HepG2 (cell line): Measurements from ENCODE around the gene ZFHX3. TPM values are rescaled to one million over a fixed set of nuclear protein-coding genes. Genes with fewer than 3 reads are reported as not detected.

Experiments
- CERS6 ChIP-seq: sonication (generic); formaldehyde crosslinking; IDR thresholded peaks from 2 replicates; pipeline ENCODE4 v1.5.0; 2020; ENCODE audit warnings: missing genetic modification reagents
- FOXO4 ChIP-seq: sonication (generic); formaldehyde crosslinking; conservative IDR thresholded peaks from 2 replicates; pipeline ENCODE4 v1.8.1; 2023; ENCODE audit warnings: missing genetic modification reagents
- IKZF1 ChIP-seq: fragments of 450-650 bp; IDR thresholded peaks from 2 replicates; pipeline ENCODE4 v1.7.1; 2016
- MAX ChIP-seq: IDR thresholded peaks from 2 replicates; pipeline ENCODE4 v1.6.1; 2012; ENCODE audit warnings: inconsistent platforms
- MBNL3 ChIP-seq: fragments of 250-450 bp; sonication (Bioruptor Pico); conservative IDR thresholded peaks from 2 replicates; pipeline ENCODE4 v1.8.0; 2022; ENCODE audit warnings: mild to moderate bottlenecking, inconsistent platforms
- SATB2 ChIP-seq: sonication (generic); formaldehyde crosslinking; IDR thresholded peaks from 2 replicates; pipeline ENCODE4 v1.5.0; 2020; ENCODE audit warnings: missing genetic modification reagents
- SSRP1 ChIP-seq: IDR thresholded peaks from 2 replicates; pipeline ENCODE4 v1.6.1; 2016; ENCODE audit warnings: control low read depth
- STAT6 ChIP-seq: sonication (generic); formaldehyde crosslinking; IDR thresholded peaks from 2 replicates; pipeline ENCODE4 v1.4.0; 2020; ENCODE audit warnings: missing genetic modification reagents, mild to moderate bottlenecking, borderline replicate concordance
- USF2 ChIP-seq, 2 experiments: sonication (generic) in 1 of 2; formaldehyde crosslinking in 1 of 2; IDR thresholded peaks; 2 replicates each; pipeline versions ENCODE4 v1.5.1 to v1.6.1; 2011 to 2020; ENCODE audit warnings: borderline replicate concordance in 1 of 2, low read depth in 1 of 2, low read length in 1 of 2, mild to moderate bottlenecking in 1 of 2, missing genetic modification reagents in 1 of 2, moderate library complexity in 1 of 2
- ZBTB3 ChIP-seq: sonication (generic); formaldehyde crosslinking; IDR thresholded peaks from 2 replicates; pipeline ENCODE4 v1.4.0; 2020; ENCODE audit warnings: low read depth, mild to moderate bottlenecking, moderate library complexity, missing genetic modification reagents, borderline replicate concordance
- ZNF225 ChIP-seq: sonication (generic); formaldehyde crosslinking; IDR thresholded peaks from 2 replicates; pipeline ENCODE4 v1.4.0; 2020; ENCODE audit warnings: mild to moderate bottlenecking, missing genetic modification reagents
- ZNF441 ChIP-seq: sonication (generic); formaldehyde crosslinking; IDR thresholded peaks from 2 replicates; pipeline ENCODE4 v1.7.0; 2021; ENCODE audit warnings: missing genetic modification reagents, borderline replicate concordance
- ZNF7 ChIP-seq: IDR thresholded peaks from 2 replicates; pipeline ENCODE4 v1.6.1; 2016; ENCODE audit warnings: missing biosample characterization, missing genetic modification reagents
- ZSCAN5A ChIP-seq: sonication (generic); formaldehyde crosslinking; IDR thresholded peaks from 2 replicates; pipeline ENCODE4 v1.8.0; 2022; ENCODE audit warnings: mild to moderate bottlenecking, missing genetic modification reagents, borderline replicate concordance
- polyA plus RNA-seq, 8 experiments: library from polyadenylated mRNA; depleted of rRNA in 3 of 8; stranded (reverse) in 7 of 8; unstranded in 1 of 8; fragments of >200 nt; fragmentation: Illumina TruSeq in 4 of 8; extraction: Trizol in 4 of 8; gene quantifications; 2 replicates each; pipeline versions ENCODE4 v1.2.1 to v1.2.3, GENCODE V29; 2011 to 2016; ENCODE audit warnings: low read depth in 4 of 8, missing spikeins in 1 of 8, mixed read lengths in 1 of 8; ENCODE audit not compliant: insufficient read depth in 1 of 8
- total RNA-seq, 5 experiments: library from RNA; depleted of rRNA; stranded (reverse); fragments of >200 nt; fragmentation: Illumina TruSeq; extraction: Trizol; gene quantifications; 2 replicates each; pipeline ENCODE4 v1.2.3, GENCODE V29; 2016; ENCODE audit warnings: low read depth in 1 of 5

The ZFHX3 gene
- total and polyA plus RNA-seq, 2 of the 13 experiments (the other 11 are each of a cell fraction or from before 2014, with no cell fraction given): 5.0 to 6.0 TPM

GRCh38 chr16:72877374-72878028 lies 170.4 kb downstream of the ZFHX3 start (continued):
- peak; percentile 58; the same call in 1 of the 2 replicates for TF ChIP-seq STAT6 (CRISPR knock-in tag)
- TF ChIP-seq ZBTB3 (CRISPR knock-in tag): no peak; the same call in 1 of the 2 replicates
- no peak for TF ChIP-seq ZNF225 (CRISPR knock-in tag)
- peak; percentile 82 for TF ChIP-seq MAX
- TF ChIP-seq SATB2: no peak
- no peak for TF ChIP-seq FOXO4 (CRISPR knock-in tag)
- no peak for TF ChIP-seq IKZF1
- no peak for TF ChIP-seq CERS6 (CRISPR knock-in tag)
- peak; percentile 81; the same call in 1 of the 2 replicates for TF ChIP-seq ZSCAN5A (CRISPR knock-in tag)
- TF ChIP-seq USF2 (IDR thresholded peaks at IDR 0.05; ENCODE audit: low read depth, low read length): no peak
- no peak for TF ChIP-seq USF2 (CRISPR knock-in tag; IDR thresholded peaks at IDR 0.05; ENCODE audit: borderline replicate concordance)
- TF ChIP-seq ZNF7 (CRISPR knock-in tag): no peak
- peak; percentile 54; the same call in 1 of the 2 replicates for TF ChIP-seq SSRP1
- TF ChIP-seq ZNF441: 0 out of 2 replicates have a peak, but pooled peaks have one; percentile 16
- TF ChIP-seq MBNL3: no peak
